PFSK-1 (cell line): Measurements from ENCODE around the gene CDK1. TPM values are rescaled to one million over a fixed set of nuclear protein-coding genes. Genes with fewer than 3 reads are reported as not detected.

Experiments
- FOXP2 ChIP-seq: optimal IDR thresholded peaks from 2 replicates; pipeline ENCODE3; 2011; ENCODE audit warnings: borderline replicate concordance, control low read depth, inconsistent platforms; ENCODE audit not compliant: insufficient read depth; ENCODE audit errors: extremely low read length, extremely low read depth
- POLR2AphosphoS5 ChIP-seq: IDR thresholded peaks from 2 replicates; pipeline ENCODE4 v1.6.1; 2012; ENCODE audit warnings: low read depth, mild to moderate bottlenecking, control low read depth, low read length, moderate library complexity
- REST ChIP-seq, 2 experiments: IDR thresholded peaks; 2 replicates each; pipeline versions ENCODE4 v1.6.1 to v1.8.0; 2011 to 2012; ENCODE audit warnings: low read depth in 2 of 2, low read length in 2 of 2, control low read depth in 1 of 2, inconsistent platforms in 1 of 2, mild to moderate bottlenecking in 1 of 2, moderate library complexity in 1 of 2; ENCODE audit not compliant: insufficient read depth in 1 of 2
- SIN3A ChIP-seq: IDR thresholded peaks from 2 replicates; pipeline ENCODE4 v1.6.1; 2012; ENCODE audit warnings: mild to moderate bottlenecking, low read length, moderate library complexity, borderline replicate concordance; ENCODE audit not compliant: insufficient read depth
- TAF1 ChIP-seq: IDR thresholded peaks from 2 replicates; pipeline ENCODE4 v1.6.1; 2012; ENCODE audit warnings: low read length, control low read depth, borderline replicate concordance; ENCODE audit not compliant: insufficient read depth
- polyA plus RNA-seq: library from polyadenylated mRNA; unstranded; fragments of >200 nt; gene quantifications from one replicate; pipeline ENCODE4 v1.2.1, GENCODE V29; 2012; ENCODE audit warnings: low read depth, missing spikeins; ENCODE audit not compliant: insufficient read length

CDK1 gene
- 10.9 TPM for polyA plus RNA-seq

DNA sequence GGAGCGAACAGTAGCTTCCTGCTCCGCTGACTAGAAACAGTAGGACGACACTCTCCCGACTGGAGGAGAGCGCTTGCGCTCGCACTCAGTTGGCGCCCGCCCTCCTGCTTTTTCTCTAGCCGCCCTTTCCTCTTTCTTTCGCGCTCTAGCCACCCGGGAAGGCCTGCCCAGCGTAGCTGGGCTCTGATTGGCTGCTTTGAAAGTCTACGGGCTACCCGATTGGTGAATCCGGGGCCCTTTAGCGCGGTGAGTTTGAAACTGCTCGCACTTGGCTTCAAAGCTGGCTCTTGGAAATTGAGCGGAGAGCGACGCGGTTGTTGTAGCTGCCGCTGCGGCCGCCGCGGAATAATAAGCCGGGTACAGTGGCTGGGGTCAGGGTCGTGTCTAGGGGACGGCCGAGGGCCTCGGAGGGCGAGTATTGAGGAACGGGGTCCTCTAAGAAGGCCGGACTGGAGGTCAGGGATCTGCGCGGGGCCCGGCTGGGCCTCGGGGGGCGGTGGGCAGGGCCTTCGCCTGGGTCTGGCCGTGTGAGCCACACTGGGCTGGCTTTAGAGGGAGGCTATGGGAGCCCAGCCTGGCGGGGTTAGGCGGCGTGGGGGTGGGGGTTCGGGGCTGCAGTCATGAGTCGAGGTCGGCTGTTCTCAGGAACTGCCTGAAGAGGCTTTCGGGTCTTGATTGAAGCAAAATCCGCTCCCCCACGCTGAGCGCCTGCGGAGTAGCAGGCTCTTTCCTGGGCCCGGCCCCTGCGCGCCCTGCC is at the start of gene CDK1:
TSS of gene CDK1 (plus strand) at position 265 of the 757 bp plus-strand sequence. CDS start 1,688 bp downstream, outside the sequence.
- peak; percentile 73; the same call in 1 of the 2 replicates for TF ChIP-seq TAF1
- peak; percentile 95; the same call in 1 of the 2 replicates for TF ChIP-seq SIN3A
- peak; percentile 94 for TF ChIP-seq POLR2AphosphoS5
- TF ChIP-seq REST (IDR thresholded peaks at IDR 0.05; ENCODE audit: insufficient read depth in 1 of 2, low read depth in 2 of 2, low read length in 2 of 2) = peak in 1 of 2 experiments; percentile 48; a peak in 2 of 4 replicates
- no peak for TF ChIP-seq FOXP2

- TF ChIP-seq SIN3A = no peak
- no peak for TF ChIP-seq REST (IDR thresholded peaks at IDR 0.05; ENCODE audit: insufficient read depth in 1 of 2, low read depth in 2 of 2, low read length in 2 of 2)
- no peak for TF ChIP-seq POLR2AphosphoS5
- no peak for TF ChIP-seq FOXP2
- TF ChIP-seq TAF1 = no peak
Observed at GRCh38 chr10:60729106-60729505, 49.2 kb upstream of the CDK1 start.

GRCh38 chr10:60731134-60731885 is 47.0 kb upstream of the CDK1 start:
- TF ChIP-seq REST (IDR thresholded peaks at IDR 0.05; ENCODE audit: insufficient read depth in 1 of 2, low read depth in 2 of 2, low read length in 2 of 2) (no peak), POLR2AphosphoS5 (no peak), TAF1 (no peak), SIN3A (no peak), FOXP2 (no peak)

GRCh38 chr10:60732198-60732806 is 46.0 kb upstream of the CDK1 start:
- no peak for TF ChIP-seq REST (IDR thresholded peaks at IDR 0.05; ENCODE audit: insufficient read depth in 1 of 2, low read depth in 2 of 2, low read length in 2 of 2)
- TF ChIP-seq FOXP2 = no peak
- TF ChIP-seq TAF1 = no peak
- TF ChIP-seq POLR2AphosphoS5 = no peak
- TF ChIP-seq SIN3A = no peak
